ENCODE results near the gene IL19. TPM values are rescaled to one million over a fixed set of nuclear protein-coding genes. Genes with fewer than 3 reads are reported as not detected.
"Not testable (repeated sequence)": the region's sequence is repeated elsewhere in the genome, so short reads cannot be mapped to it uniquely, and the experiment has no call there.

Gene IL19
- total RNA-seq, 1 experiment from 2014 or later, result not detected

GRCh38 chr1:206853696-206854095 lies 83.1 kb downstream of the IL19 start:
- peaks cover 0 to 11% (median 0%) of the 10 kb centered on the region in 3 experiments; a peak in 2 of 7 replicates for H3K36me3 Mint-ChIP-seq (ENCODE audit: insufficient read depth in 1 of 3, low read depth in 3 of 3)
- H3K79me1 ChIP-seq (ENCODE audit: insufficient read depth, low read depth, low read length, poor library complexity, severe bottlenecking); H2BK12ac ChIP-seq (ENCODE audit: insufficient read length, low read depth, low read length); H3K4ac ChIP-seq (ENCODE audit: low read depth, low read length); H2BK120ac ChIP-seq (ENCODE audit: low read depth, low read length, poor library complexity, severe bottlenecking); H3K23ac ChIP-seq (ENCODE audit: insufficient read length, low read depth, low read length); H2BK15ac ChIP-seq (ENCODE audit: low read depth, low read length); H2BK20ac ChIP-seq (ENCODE audit: low read depth, low read length, poor library complexity, severe bottlenecking); H3K4me2 ChIP-seq (ENCODE audit: insufficient read depth, insufficient read length, low read length); H2AFZ ChIP-seq (ENCODE audit: low read length); H3K4me1 Mint-ChIP-seq; H3K79me2 ChIP-seq (ENCODE audit: insufficient read depth, low read length); H3K9me3 ChIP-seq (ENCODE audit: control insufficient read depth, low read depth, low read length); H4K8ac ChIP-seq (replicated peaks; ENCODE audit: insufficient read length, low read depth, low read length); H2BK5ac ChIP-seq (ENCODE audit: insufficient read length, low read length); H4K20me1 ChIP-seq (ENCODE audit: control insufficient read depth, insufficient read depth, insufficient read length); H3T11ph ChIP-seq (ENCODE audit: low read length); H3K9ac ChIP-seq (ENCODE audit: extremely low read depth, insufficient read length, low read length); H3K27ac Mint-ChIP-seq; H3K56ac ChIP-seq (ENCODE audit: insufficient read length, low read depth, low read length); DNase-seq; H3K18ac ChIP-seq (ENCODE audit: insufficient read length, low read depth, low read length); H4K5ac ChIP-seq (ENCODE audit: insufficient read length, low read depth, low read length); H3K27ac ChIP-seq (ENCODE audit: insufficient read length, low read depth, low read length); H3K4me1 ChIP-seq (ENCODE audit: insufficient read depth, low read length); H2AK5ac ChIP-seq (ENCODE audit: insufficient read length, low read length); H3K14ac ChIP-seq (ENCODE audit: insufficient read depth, low read length); H3K27me3 ChIP-seq (ENCODE audit: insufficient read depth, low read length); H3K4me3 Mint-ChIP-seq; H4K91ac ChIP-seq (ENCODE audit: insufficient read length, low read depth, low read length); H3K23me2 ChIP-seq (ENCODE audit: insufficient read length, low read depth, low read length, poor library complexity, severe bottlenecking): not testable (repeated sequence)
- H3K9me3 Mint-ChIP-seq, result peaks cover 18 to 24% of the 10 kb centered on the region in 2 experiments
- H3K27me3 Mint-ChIP-seq (ENCODE audit: low read depth), result peaks cover 32% of the 10 kb centered on the region

Data from H9 (cell line).